ENCODE measurements around the gene PCDHA3.

PCDHA3 gene

DNA sequence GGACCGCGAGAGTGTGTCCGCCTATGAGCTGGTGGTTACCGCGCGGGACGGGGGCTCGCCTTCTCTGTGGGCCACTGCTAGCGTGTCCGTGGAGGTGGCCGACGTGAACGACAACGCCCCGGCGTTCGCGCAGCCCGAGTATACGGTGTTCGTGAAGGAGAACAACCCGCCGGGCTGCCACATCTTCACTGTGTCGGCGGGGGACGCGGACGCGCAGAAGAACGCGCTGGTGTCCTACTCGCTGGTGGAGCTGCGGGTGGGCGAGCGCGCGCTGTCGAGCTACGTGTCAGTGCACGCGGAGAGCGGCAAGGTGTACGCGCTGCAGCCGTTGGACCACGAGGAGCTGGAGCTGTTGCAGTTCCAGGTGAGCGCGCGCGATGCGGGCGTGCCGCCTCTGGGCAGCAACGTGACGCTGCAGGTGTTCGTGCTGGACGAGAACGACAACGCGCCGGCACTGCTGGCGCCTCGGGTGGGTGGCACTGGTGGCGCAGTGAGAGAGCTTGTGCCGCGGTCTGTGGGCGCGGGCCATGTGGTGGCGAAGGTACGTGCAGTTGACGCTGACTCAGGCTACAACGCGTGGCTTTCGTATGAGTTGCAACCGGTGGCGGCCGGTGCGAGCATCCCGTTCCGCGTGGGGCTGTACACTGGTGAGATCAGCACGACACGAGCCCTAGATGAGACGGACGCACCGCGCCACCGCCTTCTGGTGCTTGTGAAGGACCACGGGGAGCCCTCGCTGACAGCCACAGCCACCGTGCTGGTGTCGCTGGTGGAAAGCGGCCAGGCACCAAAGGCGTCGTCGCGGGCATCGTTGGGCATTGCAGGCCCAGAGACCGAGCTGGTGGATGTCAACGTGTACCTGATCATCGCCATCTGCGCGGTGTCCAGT is 35.0 kb downstream of the PCDHA3 start:
- Histone ChIP-seq H3K27ac (ENCODE audit: extremely low read depth, low read depth, low read length) (no peak overlapping the region), H3K36me3 (ENCODE audit: control insufficient read depth in 2 of 2, insufficient read depth in 1 of 2, low read length in 2 of 2) (no peaks in the 10 kb centered on the region), H3K9me3 (ENCODE audit: control insufficient read depth, insufficient read depth, low read depth, low read length) (no peaks in the 10 kb centered on the region), H3K4me3 (ENCODE audit: low read depth, low read length) (no peak overlapping the region), H3K4me1 (ENCODE audit: control insufficient read depth, insufficient read depth, low read length) (no peaks in the 10 kb centered on the region)
- no peak for TF ChIP-seq GLIS1 (tag by site-specific recombination; IDR thresholded peaks at IDR 0.05)
- no peak for TF ChIP-seq ZNF830 (tag by site-specific recombination; IDR thresholded peaks at IDR 0.05; ENCODE audit: low read depth)
- no peak for TF ChIP-seq ZBTB20 (tag by site-specific recombination; IDR thresholded peaks at IDR 0.05)
- TF ChIP-seq SALL2 (tag by site-specific recombination; IDR thresholded peaks at IDR 0.05; ENCODE audit: borderline replicate concordance), result no peak
- TF ChIP-seq, protein P1, sequence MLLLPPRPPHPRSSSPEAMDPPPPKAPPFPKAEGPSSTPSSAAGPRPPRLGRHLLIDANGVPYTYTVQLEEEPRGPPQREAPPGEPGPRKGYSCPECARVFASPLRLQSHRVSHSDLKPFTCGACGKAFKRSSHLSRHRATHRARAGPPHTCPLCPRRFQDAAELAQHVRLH (tag by site-specific recombination; IDR thresholded peaks at IDR 0.05), result no peak
- TF ChIP-seq ZNF521 (tag by site-specific recombination; IDR thresholded peaks at IDR 0.05), result no peak
- no peak for TF ChIP-seq TSHZ1 (tag by site-specific recombination; IDR thresholded peaks at IDR 0.05; ENCODE audit: borderline replicate concordance)
- no peak for TF ChIP-seq ZNF664 (tag by site-specific recombination; IDR thresholded peaks at IDR 0.05)
- TF ChIP-seq MZF1 (tag by site-specific recombination; IDR thresholded peaks at IDR 0.05; ENCODE audit: borderline replicate concordance), result no peak
- TF ChIP-seq, protein P2, sequence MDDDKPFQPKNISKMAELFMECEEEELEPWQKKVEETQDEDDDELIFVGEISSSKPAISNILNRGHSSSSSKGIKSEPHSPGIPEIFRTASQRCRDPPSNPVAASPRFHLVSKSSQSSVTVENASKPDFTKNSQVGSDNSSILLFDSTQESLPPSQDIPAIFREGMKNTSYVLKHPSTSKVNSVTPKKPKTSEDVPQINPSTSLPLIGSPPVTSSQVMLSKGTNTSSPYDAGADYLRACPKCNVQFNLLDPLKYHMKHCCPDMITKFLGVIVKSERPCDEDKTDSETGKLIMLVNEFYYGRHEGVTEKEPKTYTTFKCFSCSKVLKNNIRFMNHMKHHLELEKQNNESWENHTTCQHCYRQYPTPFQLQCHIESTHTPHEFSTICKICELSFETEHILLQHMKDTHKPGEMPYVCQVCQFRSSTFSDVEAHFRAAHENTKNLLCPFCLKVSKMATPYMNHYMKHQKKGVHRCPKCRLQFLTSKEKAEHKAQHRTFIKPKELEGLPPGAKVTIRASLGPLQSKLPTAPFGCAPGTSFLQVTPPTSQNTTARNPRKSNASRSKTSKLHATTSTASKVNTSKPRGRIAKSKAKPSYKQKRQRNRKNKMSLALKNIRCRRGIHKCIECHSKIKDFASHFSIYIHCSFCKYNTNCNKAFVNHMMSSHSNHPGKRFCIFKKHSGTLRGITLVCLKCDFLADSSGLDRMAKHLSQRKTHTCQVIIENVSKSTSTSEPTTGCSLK (tag by site-specific recombination; IDR thresholded peaks at IDR 0.05), result no peak
- no peak for TF ChIP-seq ZNF423 (tag by site-specific recombination; IDR thresholded peaks at IDR 0.05)
- no peak for TF ChIP-seq ZNF488 (tag by site-specific recombination; IDR thresholded peaks at IDR 0.05)
- no peak for TF ChIP-seq KLF8 (tag by site-specific recombination; IDR thresholded peaks at IDR 0.05)
- TF ChIP-seq ZNF658 (tag by site-specific recombination; IDR thresholded peaks at IDR 0.05), result no peak
- TF ChIP-seq GLI4 (tag by site-specific recombination; IDR thresholded peaks at IDR 0.05), result no peak
- no peak for TF ChIP-seq ZBTB48 (tag by site-specific recombination; IDR thresholded peaks at IDR 0.05)
- TF ChIP-seq KLF7 (tag by site-specific recombination; IDR thresholded peaks at IDR 0.05; ENCODE audit: borderline replicate concordance), result no peak
- TF ChIP-seq RBAK (tag by site-specific recombination; IDR thresholded peaks at IDR 0.05), result no peak
- POLR2A ChIA-PET, result no interaction called here
- CTCF ChIA-PET, result interaction anchor here (0.5 to 0.6 kb wide), 2 partner anchors 74 to 448 kb away, joined by 3 to 6 read pairs; no protein-coding TSS in a partner anchor

Data from HEK293 (cell line).